WERI-Rb-1 (cell line): ENCODE measurements around the gene ATXN2L.

Experiments used
- DNase-seq: peaks from one replicate; pipeline ENCODE4 v3.0.0-alpha.2; 2020
- H3K27ac ChIP-seq: fragments of 250-450 bp; sonication (Bioruptor Pico); 2 replicates; pipeline ENCODE4 v1.5.1; 2020; ENCODE audit warnings: mild to moderate bottlenecking, moderate library complexity
- H3K27me3 ChIP-seq: fragments of 250-450 bp; sonication (Bioruptor Pico); 2 replicates; pipeline ENCODE4 v1.5.1; 2021; ENCODE audit warnings: mild to moderate bottlenecking, low read depth, moderate library complexity; ENCODE audit not compliant: insufficient read depth, severe bottlenecking
- H3K36me3 ChIP-seq: fragments of 250-450 bp; sonication (Bioruptor Pico); 2 replicates; pipeline ENCODE4 v1.5.1; 2020; ENCODE audit warnings: mild to moderate bottlenecking, moderate library complexity
- H3K4me3 ChIP-seq: 2 replicates; pipeline ENCODE4 v1.5.1; 2011; ENCODE audit warnings: low read depth, mild to moderate bottlenecking, control low read depth, low read length
- H3K9me3 ChIP-seq: fragments of 250-450 bp; sonication (Bioruptor Pico); 2 replicates; pipeline ENCODE4 v1.5.1; 2021; ENCODE audit warnings: mild to moderate bottlenecking, moderate library complexity; ENCODE audit not compliant: severe bottlenecking
- TF ChIP-seq, protein P1 (sequence below): IDR thresholded peaks from 2 replicates; pipeline ENCODE4 v1.5.1; 2011; ENCODE audit warnings: low read depth, mild to moderate bottlenecking, control low read depth, inconsistent platforms, low read length

The ATXN2L gene

GRCh38 chr16:28846080-28846932, 23.5 kb downstream of the ATXN2L start, which contains the start of gene TUFM:
Gene TUFM, minus strand, starts transcription at chr16:28846348. Its CDS starts 79 bp downstream, at chr16:28846269.
- peaks cover 38% of the 10 kb centered on the region for H3K36me3 ChIP-seq
- H3K27ac ChIP-seq = peak within 1 kb of the TSS; percentile 81
- peak; percentile 98 for DNase-seq
- H3K27me3 ChIP-seq = no peaks in the 10 kb centered on the region
- no peaks in the 10 kb centered on the region for H3K9me3 ChIP-seq
- TF ChIP-seq, protein P1, sequence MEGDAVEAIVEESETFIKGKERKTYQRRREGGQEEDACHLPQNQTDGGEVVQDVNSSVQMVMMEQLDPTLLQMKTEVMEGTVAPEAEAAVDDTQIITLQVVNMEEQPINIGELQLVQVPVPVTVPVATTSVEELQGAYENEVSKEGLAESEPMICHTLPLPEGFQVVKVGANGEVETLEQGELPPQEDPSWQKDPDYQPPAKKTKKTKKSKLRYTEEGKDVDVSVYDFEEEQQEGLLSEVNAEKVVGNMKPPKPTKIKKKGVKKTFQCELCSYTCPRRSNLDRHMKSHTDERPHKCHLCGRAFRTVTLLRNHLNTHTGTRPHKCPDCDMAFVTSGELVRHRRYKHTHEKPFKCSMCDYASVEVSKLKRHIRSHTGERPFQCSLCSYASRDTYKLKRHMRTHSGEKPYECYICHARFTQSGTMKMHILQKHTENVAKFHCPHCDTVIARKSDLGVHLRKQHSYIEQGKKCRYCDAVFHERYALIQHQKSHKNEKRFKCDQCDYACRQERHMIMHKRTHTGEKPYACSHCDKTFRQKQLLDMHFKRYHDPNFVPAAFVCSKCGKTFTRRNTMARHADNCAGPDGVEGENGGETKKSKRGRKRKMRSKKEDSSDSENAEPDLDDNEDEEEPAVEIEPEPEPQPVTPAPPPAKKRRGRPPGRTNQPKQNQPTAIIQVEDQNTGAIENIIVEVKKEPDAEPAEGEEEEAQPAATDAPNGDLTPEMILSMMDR = peak; percentile 74
- peak within 1 kb of the TSS; percentile 94 for H3K4me3 ChIP-seq

- TF ChIP-seq, protein P1 = no peak
- no peaks in the 10 kb centered on the region for H3K27me3 ChIP-seq
- no peak for DNase-seq
- H3K27ac ChIP-seq = peak overlapping the region; percentile 75
- no peaks in the 10 kb centered on the region for H3K9me3 ChIP-seq
- peak overlapping the region; percentile 94 for H3K4me3 ChIP-seq
- H3K36me3 ChIP-seq = peaks cover 35% of the 10 kb centered on the region
These were observed 24.1 kb downstream of the ATXN2L start for GRCh38 chr16:28846933-28847273.

- TF ChIP-seq, protein P1 = no peak
- DNase-seq = no peak
- no peak overlapping the region for H3K4me3 ChIP-seq
- H3K27me3 ChIP-seq = no peaks in the 10 kb centered on the region
- no peak overlapping the region for H3K27ac ChIP-seq
- no peaks in the 10 kb centered on the region for H3K9me3 ChIP-seq
- H3K36me3 ChIP-seq = no peaks in the 10 kb centered on the region
These were observed 35.6 kb downstream of the ATXN2L start for GRCh38 chr16:28858421-28858820.

GRCh38 chr16:28859326-28859725, 36.5 kb downstream of the ATXN2L start:
- Histone ChIP-seq H3K36me3 (no peaks in the 10 kb centered on the region), H3K27ac (no peak overlapping the region), H3K27me3 (no peaks in the 10 kb centered on the region), H3K9me3 (no peaks in the 10 kb centered on the region), H3K4me3 (no peak overlapping the region)
- no peak for DNase-seq
- TF ChIP-seq, protein P1 = no peak

DNA sequence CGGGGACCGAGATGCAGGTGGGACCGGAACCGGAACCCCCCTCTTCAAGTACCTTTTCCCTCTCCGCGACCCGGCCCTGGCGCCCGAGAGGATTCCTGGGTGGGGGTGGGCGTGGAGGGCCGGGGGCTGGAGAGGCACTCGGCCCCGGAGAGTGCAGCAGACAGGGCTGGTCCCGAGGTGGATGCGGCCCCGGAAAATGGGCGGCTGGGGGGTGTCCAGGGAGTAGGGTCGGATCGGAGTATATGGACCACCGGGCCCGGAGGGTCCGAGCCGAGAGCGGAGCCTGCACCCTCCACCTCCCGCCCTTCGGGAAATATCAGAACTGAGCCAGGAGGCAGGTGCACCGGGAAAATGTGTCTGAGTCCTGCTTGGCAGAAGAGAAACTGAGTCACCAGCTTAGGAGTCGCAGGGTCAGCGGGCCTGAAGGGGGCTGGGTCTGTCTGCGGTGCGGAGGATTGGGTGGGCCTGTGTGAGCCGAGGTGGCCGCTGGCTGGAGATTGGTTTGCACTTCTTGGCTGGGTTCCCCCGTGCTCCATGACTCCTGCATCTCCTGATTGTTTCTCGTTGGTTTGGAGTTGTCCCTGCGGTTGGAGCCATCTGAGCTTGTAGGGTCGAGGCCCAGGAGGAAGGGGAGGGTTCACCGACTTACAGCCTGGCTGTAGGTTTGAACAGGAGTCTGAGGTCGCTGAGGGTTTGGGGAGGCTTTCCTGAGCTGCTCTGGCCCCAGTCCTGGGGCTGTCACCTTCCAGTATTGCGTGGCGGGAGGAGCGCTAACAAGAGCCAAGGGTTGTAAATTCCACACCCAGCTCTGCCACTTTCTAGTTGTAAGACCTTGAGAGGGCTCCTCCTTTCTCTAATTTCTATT, 41.4 kb downstream of the ATXN2L start:
- H3K4me3 ChIP-seq = peak overlapping the region; percentile 60
- H3K9me3 ChIP-seq = no peaks in the 10 kb centered on the region
- TF ChIP-seq, protein P1 = no peak
- peak overlapping the region; percentile 97 for H3K27ac ChIP-seq
- H3K27me3 ChIP-seq = no peaks in the 10 kb centered on the region
- peaks cover 28% of the 10 kb centered on the region for H3K36me3 ChIP-seq
- DNase-seq = no peak
